Dermis blood vessel endothelial cell (primary cell): ENCODE data around the gene ANGEL2. TPM values are rescaled to one million over a fixed set of nuclear protein-coding genes. Genes with fewer than 3 reads are reported as not detected.
A peak's percentile ranks its signal among the peaks of the same experiment; 100 is the strongest.
"Not testable (repeated sequence)": the region's sequence is repeated elsewhere in the genome, so short reads cannot be mapped to it uniquely, and the experiment has no call there.

Source experiments
- DNase-seq: peaks from one replicate; pipeline ENCODE4 v3.0.0; 2010
- total RNA-seq: library from RNA; depleted of rRNA; stranded (reverse); fragments of >200 nt; gene quantifications from 2 replicates; pipeline ENCODE4 v1.2.3, GENCODE V29; 2014

The ANGEL2 gene, protein sequence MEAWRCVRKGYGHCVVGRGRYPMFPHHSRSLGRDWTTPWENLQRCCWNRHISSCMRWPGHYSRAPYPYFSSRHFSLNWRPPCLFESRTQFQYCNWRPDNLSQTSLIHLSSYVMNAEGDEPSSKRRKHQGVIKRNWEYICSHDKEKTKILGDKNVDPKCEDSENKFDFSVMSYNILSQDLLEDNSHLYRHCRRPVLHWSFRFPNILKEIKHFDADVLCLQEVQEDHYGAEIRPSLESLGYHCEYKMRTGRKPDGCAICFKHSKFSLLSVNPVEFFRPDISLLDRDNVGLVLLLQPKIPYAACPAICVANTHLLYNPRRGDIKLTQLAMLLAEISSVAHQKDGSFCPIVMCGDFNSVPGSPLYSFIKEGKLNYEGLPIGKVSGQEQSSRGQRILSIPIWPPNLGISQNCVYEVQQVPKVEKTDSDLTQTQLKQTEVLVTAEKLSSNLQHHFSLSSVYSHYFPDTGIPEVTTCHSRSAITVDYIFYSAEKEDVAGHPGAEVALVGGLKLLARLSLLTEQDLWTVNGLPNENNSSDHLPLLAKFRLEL
- total RNA-seq: 40.9 and 43.1 TPM in 2 replicates

DNA sequence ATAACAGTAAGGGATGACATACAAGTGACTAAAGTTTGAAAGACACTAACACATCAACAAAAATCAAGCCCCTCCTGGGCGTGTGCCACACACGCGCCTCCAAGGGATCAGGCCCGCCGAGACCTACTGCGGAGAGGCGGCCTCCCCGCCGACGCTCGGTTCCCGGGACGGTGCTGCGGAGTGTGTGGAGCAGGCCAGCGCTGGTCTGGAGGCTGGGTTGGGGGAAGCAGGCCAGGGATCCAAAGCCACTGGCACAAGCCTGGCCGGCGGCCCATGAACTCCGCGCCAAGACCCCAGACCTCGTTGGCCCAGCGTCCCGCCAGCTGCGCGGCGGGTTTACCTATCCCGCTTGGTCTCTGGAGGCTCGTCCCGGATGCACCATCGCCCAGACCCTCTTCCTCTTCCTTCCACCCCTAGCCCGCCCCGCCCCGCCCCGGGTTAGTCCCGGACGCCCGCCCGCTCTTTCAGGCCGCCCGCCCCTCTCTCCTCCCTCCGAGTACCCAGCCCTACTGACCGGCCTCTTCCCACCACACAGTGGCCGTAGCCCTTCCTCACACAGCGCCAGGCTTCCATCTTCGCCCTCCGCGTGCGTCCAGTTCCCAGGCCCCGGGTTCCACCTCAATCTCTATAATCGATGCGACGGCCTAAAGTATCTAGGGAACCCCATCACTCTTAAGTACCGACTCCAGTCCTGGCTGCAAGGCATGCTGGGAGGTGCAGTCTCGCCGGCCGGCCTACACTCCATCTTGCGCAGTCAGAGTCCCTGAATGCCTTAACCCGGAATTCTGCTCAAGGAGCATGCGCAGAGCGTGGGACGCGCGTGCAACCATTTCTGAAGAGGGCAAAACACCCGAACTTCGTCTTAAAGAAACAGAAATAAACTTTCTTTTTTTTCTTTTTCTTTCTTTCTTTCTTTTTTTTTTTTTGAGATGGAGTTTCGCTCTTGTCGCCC is at the start of gene ANGEL2:
ANGEL2 (minus strand) TSS at position 769 of the 952 bp plus-strand sequence; CDS start at position 573, 196 bp downstream.
- peak; percentile 99 for DNase-seq

DNA sequence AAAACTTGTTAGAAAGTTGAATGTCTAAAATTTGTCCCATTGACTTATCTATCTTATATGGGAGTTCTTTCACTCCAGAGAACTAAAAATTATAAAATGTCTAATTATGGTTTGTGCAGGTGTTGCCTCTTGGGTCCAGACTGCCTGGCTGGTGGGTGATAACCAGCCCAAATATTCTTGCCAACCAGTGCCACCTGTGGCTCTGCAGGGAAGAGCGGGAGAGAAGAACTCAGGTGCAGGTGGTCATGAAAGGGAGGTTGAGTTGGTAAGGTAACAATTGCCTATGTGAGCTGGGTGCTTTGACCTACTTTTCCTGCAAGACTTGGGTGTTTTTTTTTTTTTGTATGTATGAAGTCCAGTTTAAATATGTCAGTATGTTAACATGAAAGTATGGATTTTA is 45.6 kb upstream of the ANGEL2 start:
- DNase-seq: no peak

DNA sequence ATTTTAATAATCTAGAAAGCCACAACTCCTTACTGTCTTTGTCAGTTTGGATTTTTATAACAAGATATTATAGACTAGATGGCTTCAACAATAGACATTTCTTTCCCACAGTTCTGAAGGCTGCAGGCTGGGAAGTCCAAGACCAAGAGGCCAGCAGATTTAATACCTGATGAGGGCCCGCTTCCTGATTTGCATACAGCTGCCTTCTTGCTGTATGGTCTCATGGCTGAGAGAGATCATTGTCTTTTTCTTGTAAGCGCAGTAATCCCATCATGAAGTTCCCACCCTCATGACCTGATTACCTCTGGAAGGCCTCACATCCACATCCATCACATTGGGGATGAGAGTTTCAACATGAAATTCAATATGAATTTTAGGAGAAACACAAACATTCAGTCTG is 45.2 kb upstream of the ANGEL2 start:
- no peak for DNase-seq

DNA sequence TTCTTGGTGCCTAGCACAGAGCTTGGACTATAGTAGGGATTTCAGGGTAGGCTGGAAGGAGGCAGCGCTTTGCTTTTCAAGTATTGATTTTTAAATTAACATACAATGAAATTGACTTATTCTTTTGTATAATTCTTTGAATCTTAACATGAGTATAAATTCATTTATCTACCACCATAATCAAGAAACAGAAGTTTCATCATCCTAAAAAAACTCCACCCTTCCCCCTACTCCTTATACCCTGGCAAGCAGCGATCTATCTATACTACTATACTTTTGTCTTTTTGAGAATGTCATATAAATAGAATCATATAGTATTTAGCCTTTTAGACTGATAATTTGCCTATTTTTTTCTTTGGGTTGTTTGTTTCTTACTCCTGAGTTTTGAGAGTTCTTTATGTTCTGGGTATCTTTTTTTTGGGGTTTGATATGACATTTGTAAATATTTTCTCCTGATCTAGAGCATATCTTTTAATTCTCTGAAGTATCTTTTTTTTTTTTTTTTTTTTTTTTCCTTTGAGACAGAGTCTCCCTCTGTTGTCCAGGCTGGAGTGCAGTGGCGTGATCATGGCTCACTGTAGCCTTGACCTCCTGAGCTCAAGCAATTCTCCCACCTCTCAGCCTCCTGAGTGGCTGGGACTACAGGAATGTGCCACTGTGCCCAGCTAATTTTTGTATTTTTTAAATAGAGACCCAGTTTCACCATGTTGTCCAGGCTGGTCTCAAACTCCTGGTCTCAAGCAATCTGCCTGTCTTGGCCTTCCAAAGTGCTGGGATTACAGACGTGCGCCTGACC is 41.8 kb upstream of the ANGEL2 start:
- DNase-seq: no peak

DNA sequence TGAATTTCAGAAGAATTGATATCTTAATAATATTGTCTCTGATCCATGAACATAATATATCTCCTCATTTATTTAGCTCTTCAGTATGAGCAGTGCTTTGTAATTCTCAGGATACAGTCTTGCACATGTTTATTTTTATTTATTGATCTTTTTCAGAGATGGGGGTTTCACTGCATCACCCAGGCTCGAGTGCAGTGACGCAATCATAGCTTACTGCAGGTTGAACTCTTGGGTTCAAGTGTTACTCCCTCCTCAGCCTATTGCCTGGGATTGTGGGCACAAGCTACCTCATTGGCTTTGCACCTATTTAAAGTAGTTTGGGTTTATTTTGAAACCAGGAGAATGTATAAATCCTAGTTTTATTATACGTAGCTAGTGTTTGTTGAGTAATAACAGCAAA is 40.1 kb upstream of the ANGEL2 start:
- DNase-seq: no peak

DNA sequence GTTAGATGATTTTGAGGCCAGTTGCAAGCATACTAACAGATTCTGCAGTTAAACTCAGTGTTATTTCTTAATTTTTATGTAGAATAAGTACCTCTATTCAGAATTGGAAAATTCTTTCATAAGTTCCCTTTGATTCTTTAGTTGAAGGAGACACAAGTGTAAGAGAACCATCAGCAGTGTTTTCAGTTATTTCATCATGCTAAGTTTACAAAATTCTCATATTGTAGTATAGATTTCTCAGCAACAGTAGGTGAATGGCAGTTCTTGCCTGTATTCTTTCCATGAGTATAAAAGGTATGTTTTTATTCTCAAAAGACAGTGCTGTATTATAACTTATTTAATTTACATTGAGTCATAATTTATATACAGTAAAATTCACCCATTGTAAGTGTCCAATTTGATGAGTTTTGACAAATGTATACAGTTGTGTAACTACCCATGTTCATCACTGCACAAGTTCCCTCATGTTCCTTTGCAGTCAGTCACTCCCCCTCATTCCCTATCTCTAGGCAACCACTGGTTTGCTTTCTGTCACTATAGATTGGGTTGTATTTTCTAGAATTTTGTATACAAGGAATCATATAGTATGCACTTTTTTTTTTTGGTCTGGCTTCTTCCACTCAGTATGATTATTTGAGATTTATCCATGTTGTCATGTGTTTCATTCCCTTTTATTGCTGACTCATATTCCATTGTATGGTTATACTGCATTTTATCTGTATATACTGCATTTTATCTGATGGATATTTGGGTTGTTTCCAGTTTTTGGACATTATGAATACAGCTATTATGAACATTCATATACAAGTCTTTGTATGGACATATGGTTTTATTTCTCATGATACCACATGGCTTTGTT is 39.3 kb upstream of the ANGEL2 start:
- DNase-seq: no peak

DNA sequence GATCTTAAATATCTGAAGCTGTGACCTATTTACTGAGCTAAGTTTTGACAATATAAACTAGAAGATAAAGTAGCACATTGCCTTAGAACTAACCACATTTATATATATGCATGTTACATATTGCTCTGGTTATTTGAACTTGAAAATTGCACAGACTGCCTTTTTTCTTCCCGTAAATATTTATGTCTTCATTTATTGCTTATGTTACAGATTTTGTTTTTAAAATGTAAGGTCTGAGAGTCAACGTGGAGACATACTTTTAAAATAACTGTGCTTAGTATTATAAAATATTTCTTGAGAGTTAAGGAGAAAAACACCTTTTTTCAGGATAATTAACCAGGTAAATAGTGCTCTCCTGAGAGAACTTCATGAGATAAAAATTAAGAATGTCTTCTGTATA is 38.5 kb upstream of the ANGEL2 start:
- DNase-seq: no peak

DNA sequence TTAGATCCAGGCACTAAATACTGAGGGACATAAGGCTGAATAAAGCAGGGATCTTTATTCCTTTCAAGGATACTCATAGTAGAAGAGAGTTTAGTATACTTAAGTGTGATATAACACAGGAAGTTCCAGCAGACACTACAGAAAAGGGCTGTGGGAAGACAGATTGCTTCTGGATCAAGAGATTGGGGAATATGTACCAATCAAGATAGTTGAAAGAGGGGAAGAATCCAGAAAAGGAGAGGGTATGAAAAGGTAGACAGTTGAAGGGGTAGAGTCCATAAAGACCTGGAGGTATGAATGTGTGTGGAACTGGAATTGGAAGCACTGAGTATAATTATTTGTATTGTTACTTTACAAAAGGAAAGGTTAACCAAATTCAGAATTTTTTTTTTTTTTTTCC is 37.8 kb upstream of the ANGEL2 start:
- DNase-seq: no peak

DNA sequence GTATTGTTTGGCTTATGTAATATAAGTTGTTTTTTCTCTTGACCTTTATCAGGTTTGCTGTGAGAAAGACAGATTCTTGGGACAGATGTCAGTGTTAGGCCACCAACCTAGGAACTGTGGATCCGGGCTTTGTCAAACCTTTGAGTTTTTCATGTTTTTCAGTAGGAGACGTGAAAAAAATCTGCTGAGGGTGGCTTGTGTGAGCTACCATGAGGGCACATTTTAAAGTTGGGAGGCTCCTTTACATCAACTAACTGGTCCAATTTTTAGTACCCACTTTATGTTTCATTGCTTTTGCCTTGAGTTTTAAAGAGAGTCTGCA is 36.2 kb upstream of the ANGEL2 start:
- no peak for DNase-seq

DNA sequence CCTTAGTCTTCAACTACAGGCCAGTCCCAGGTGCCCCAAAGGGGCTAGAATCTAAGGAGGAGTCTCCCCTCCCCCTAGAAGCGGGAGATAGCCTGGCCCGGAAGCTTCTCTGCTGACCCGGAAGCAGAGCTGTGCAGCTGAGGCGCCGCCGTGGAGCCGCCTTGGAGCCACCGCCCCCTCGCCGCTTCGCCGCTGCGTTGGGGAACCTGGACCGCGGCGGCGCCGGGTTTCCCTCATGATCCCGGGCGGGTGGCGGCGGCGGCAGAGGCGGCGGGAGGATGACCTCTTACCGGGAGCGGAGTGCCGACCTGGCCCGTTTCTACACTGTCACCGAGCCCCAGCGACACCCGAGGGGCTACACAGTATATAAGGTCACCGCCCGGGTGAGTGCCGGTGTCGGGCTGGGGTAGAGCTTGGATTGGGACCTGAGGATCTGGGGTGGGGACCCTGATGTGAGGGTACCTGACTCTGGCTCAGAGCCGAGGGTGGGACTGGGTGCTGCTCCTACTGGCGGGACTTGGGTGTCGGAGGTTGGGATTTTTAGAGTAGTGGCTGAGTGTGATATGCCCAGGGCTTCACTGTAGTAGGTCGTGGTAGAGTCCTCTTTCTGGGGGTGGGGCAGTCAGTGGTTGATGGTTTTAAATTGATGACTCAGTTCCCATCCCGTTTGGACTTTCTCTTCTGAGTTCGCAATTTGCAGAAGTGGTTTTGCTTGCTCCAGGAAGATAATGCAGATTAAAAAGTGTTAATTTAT is 35.6 kb upstream of the ANGEL2 start, which contains the start of gene RPS6KC1:
RPS6KC1 (plus strand) TSS at position 115 of the 754 bp plus-strand sequence; CDS start at position 279, 164 bp downstream.
- peak; percentile 84 for DNase-seq

DNA sequence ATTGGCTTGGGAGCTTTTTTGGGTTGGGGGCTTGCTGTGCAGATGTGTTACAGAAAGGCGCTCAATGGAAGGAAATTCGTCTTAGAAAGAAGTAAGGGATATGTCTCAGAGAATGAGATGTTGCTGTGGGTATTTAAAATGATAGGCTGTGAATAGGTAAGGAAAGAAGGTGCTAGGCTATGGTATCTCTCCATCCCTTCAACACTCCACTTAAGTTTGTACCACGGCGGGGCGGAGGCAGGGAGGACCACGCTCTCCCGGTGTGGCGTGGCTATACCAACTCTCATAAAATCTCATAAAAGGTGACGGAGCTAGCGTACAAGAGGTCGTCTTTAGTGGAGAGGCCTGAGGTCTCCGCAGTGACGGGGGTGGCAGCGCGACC is 35.1 kb upstream of the ANGEL2 start:
- DNase-seq: no peak

DNA sequence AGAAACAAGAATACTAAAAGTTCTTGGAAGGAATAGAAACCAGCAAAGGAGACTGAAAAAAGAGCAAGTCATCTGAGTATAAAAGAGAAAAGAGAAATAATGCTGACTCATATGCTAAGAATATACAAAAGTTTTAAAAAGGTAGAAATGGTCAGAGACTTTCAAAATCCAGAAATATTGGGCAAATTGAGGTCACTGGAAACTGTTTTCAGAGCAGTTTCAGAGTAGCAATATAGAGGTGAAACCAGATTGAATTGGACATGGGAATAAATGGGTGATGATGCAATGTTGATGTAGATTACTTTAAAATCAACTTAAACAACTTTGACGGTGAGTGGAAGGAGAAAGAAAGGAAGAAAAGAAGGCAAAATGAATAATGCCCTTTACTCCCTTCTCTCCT is 33.6 kb upstream of the ANGEL2 start:
- DNase-seq: no peak

DNA sequence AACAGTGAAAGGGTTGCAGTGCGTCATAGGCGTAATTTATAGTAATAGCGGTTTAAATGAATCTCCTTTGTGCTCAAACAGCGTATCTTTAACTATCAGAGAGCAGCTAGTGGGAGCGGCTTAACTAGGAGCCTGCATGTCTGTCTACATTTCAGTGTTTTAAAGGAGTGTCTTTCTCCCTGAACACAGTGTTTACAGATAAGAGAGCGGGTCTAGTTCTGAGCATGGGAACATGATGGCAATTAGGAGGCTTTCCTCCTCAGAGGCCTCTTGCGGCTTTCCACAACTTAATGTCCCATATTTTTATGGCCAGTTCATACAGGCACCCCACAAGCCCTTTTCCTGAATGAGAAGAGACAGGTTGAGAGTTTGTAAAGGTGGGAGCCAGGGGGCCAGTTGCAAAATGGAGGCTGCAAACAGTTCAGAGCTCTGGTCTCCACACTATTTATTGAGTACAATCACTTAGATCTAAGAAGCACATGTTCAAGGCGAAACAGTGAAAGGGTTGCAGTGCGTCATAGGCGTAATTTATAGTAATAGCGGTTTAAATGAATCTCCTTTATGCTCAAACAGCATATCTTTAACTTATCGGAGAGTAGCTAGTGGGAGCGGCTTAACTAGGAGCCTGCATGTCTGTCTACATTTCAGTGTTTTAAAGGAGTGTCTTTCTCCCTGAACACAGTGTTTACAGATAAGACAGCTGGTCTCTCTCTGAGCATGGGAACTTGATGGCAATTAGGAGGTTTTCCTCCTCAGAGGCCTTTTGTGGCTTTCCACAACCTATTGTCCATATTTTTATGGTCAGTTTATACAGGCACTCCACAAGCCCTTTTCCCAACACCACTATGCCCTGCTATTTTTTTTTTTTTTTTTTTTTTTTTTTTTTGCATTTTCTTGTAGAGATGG is 29.9 kb upstream of the ANGEL2 start:
- not testable (repeated sequence) for DNase-seq

DNA sequence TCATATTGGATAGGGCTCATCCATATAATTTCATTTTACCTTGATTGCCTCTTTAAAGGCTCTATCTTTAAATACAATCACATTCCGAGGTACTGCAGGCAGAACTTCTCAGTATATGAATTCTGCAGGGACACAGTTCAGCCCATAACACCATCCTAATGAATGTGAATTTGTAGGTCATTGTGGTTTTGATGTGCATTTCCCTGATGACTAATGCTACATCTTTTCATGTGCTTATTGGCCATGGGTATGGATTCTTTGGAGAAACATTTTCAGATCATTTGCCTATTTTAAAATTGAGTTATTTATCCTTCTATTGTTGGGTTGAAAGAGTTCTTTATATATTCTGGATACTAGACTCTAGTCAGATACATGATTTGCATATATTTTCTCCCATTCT is 25.8 kb upstream of the ANGEL2 start:
- DNase-seq: no peak

DNA sequence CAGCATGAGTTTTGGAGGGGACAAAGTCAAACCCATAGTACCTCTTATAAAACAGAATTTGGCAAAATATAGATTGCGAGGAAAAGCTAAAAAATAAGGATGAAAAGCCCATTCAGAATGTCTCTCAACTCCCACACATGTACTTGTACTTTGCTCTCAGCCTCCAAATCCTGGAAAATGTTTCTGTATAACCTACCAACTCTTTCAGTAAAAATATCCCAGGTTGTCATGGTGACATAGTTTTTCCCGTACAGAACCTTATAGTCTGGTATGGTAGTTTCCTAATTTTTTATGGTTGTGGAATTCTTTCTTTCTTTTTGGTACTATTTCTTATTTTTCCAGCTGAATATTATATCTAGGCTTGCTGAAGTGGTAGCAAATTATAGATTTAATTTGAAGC is 19.9 kb upstream of the ANGEL2 start:
- DNase-seq: no peak

DNA sequence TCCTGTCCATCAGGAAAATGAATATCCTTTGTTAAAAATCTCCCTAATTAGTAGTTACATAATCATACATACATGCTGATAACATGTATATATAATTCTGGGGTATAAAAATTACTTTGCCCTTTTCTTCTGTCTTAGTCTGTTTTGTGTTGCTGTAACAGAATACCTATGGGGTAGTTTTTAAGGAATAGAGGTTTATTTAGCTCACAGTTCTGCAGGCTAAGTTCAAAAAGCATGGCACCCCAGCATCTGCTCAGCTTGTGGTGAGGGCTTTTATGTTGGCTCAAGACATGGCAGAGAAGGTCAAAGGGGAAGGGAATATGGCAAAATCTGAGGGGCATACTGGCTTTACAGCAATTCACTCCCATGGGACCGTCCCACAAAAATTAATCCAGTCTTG is 19.0 kb upstream of the ANGEL2 start:
- DNase-seq: no peak

DNA sequence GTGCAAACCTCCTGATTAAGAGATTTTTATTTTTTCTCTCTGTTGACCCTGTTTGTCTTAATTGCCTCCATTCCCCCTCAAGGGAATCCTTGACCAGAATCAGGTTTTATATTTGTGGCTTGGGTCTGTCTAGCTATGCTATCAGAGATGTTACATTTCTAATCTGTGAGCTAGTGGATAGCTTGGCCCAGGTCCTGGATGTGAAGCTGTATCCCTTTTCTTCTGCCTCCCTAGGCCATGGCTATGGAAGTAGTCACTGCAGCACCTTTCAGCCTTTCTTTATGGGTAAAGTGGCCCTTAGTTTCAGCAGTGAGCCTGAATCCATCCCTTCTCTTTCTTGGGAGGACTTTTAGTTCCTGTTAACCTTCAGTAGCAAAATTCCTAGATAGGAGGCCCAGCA is 17.0 kb upstream of the ANGEL2 start:
- DNase-seq: no peak

DNA sequence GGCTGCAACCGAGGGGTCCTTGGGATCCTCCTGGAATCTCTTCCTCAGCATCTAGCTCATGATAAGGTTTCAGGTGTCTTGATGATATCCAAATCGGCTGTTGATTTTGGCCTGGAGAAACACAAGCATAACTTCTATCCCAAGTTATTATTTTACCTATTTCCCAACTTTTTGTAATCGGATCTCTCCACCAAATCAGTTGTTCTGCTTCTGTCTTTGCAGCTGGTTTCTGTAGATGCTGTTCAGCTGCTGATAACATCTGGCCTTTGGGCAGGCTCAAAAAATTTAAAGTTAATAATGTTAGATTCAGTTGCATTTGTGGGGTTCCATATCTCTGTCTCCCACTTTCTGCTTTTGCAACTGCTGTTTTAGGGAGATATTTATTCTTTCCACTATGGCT is 11.4 kb upstream of the ANGEL2 start:
- DNase-seq: not testable (repeated sequence)

DNA sequence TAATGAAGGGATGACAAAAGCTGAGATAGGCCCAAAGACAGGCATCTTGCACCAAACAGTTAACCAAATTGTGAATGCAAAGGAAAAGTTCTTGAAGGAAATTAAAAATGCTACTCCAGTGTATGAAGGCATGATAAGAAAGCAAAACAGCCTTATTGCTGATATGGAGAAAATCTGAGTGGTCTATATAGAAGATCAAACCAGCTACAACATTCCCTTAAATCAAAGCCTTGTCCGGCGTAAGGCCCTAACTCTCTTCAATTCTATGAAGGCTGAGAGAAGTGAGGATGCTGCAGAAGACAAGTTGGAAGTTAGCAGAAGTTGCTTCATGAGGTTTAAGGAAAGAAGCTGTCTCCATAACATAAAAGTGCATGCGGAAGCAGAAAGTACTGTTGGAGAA is 4.3 kb upstream of the ANGEL2 start:
- DNase-seq: no peak

DNA sequence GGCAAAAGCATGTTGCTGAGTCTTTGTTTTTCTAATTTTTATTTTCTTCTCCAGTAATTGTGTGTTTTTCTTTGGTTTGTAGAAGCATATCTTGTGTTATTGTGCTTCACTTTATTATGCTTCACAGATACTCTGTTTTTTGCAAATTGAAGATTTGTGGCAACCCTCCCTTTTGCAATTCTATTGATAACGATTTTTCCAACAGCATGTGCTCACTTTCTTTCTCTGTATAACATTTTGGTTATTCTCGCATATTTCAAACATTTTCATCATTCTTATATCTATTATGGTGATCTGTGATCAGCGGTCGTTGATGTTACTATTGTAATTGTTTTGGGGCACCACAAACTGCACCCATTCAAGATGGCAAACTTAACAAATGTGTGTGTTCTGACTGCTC is 3.8 kb upstream of the ANGEL2 start:
- no peak for DNase-seq
